Measurements from ENCODE around the gene SND1. TPM values are rescaled to one million over a fixed set of nuclear protein-coding genes. Genes with fewer than 3 reads are reported as not detected.

Gene SND1
- polyA plus RNA-seq, 3 donors, result 46.5 to 97.3 (median 79.8) TPM

DNA sequence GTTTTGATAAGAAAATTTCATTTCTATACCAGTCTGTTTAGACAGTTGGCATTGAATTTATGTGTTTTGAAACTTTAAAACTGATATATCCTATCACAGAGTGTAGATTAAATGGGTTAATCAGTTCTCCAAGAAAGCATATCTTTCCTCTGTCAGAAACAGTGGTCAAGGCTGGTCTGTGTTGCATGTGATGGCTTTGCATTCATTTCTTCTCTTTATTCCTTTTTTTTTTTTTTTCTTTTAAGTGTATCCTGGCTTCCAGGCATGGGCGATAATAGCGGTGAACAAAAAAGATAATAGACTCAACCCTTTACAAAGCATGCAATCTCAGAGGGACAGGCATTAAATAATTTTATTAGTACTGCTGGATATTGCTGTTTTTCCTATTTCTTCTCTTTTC is 242.6 kb downstream of the SND1 start:
- H3K36me3 Mint-ChIP-seq, result peaks cover 20 to 32% of the 10 kb centered on the region in 2 donors
- peaks cover 12 to 15% of the 10 kb centered on the region in 2 donors for H3K4me1 ChIP-seq (ENCODE audit: control insufficient read depth in 1 of 2, insufficient read depth in 2 of 2, low read length in 2 of 2)
- H3K27me3 Mint-ChIP-seq (ENCODE audit: low read depth in 3 of 3), result no peaks in the 10 kb centered on the region
- TF ChIP-seq, protein P1, sequence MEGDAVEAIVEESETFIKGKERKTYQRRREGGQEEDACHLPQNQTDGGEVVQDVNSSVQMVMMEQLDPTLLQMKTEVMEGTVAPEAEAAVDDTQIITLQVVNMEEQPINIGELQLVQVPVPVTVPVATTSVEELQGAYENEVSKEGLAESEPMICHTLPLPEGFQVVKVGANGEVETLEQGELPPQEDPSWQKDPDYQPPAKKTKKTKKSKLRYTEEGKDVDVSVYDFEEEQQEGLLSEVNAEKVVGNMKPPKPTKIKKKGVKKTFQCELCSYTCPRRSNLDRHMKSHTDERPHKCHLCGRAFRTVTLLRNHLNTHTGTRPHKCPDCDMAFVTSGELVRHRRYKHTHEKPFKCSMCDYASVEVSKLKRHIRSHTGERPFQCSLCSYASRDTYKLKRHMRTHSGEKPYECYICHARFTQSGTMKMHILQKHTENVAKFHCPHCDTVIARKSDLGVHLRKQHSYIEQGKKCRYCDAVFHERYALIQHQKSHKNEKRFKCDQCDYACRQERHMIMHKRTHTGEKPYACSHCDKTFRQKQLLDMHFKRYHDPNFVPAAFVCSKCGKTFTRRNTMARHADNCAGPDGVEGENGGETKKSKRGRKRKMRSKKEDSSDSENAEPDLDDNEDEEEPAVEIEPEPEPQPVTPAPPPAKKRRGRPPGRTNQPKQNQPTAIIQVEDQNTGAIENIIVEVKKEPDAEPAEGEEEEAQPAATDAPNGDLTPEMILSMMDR (IDR thresholded peaks at IDR 0.05), result no peak
- no peak overlapping the region for H3K27ac Mint-ChIP-seq
- no peak for DNase-seq
- peaks cover 30% of the 10 kb centered on the region for H3K4me1 Mint-ChIP-seq
- peaks cover 60% of the 10 kb centered on the region for H4K20me1 ChIP-seq (ENCODE audit: insufficient read depth, low read length)
- no peak overlapping the region for H2AFZ ChIP-seq (ENCODE audit: insufficient read depth, low read depth, low read length, poor library complexity, severe bottlenecking)
- peaks cover 24% of the 10 kb centered on the region for H3K79me2 ChIP-seq (ENCODE audit: insufficient read depth, low read length)
- H3K4me2 ChIP-seq (replicated peaks; ENCODE audit: extremely low read depth, low read length, poor library complexity, severe bottlenecking), result no peak overlapping the region
- no peak overlapping the region for H3K4me3 ChIP-seq (replicated peaks in 1 of 3; ENCODE audit: low read depth in 2 of 3, low read length in 3 of 3)
- H3K36me3 ChIP-seq (replicated peaks in 1 of 2; ENCODE audit: control insufficient read depth in 1 of 2, insufficient read depth in 2 of 2, low read length in 2 of 2), result peaks cover 13 to 73% of the 10 kb centered on the region in 2 donors
- no CpG with 5 or more reads among the region's 2 CpGs for WGBS (ENCODE audit: insufficient coverage)
- intact Hi-C loops (cut with micrococcal nuclease), result no loop called here
- no peak overlapping the region for H3K27ac ChIP-seq (ENCODE audit: low read depth in 1 of 2, low read length in 2 of 2)
- no peak overlapping the region for H3K9ac ChIP-seq (ENCODE audit: insufficient read depth, low read length, poor library complexity, severe bottlenecking)
- no peaks in the 10 kb centered on the region for H3K9me3 ChIP-seq (replicated peaks in 1 of 2; ENCODE audit: control insufficient read depth in 1 of 2, insufficient read depth in 1 of 2, low read length in 2 of 2)
- H3K4me3 Mint-ChIP-seq, result no peak overlapping the region
- H3K27me3 ChIP-seq (ENCODE audit: control insufficient read depth in 2 of 2, insufficient read depth in 2 of 2, low read length in 2 of 2), result no peaks in the 10 kb centered on the region
- no peaks in the 10 kb centered on the region for H3K9me3 Mint-ChIP-seq

DNA sequence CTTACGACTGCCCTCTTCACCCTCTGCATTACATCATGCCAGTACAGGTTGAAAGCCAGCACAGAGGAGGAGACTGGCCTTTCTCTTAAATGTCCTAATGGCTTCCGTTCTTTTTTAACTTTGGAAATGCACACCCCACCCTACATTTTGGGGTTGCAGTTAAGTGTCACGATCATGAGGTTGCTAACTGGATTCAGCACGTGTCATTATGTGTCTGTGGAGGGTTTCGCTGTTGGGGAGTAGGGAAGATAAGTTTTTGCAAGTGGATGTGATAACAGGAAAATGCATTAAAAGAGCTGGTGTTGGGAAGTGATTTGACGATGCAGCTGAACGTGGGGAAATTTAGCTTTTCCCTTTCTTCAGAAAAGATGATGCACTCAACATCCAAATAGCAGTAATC is 243.4 kb downstream of the SND1 start:
- no peak overlapping the region for H3K4me3 ChIP-seq (replicated peaks in 1 of 3; ENCODE audit: low read depth in 2 of 3, low read length in 3 of 3)
- no peak overlapping the region for H3K27ac Mint-ChIP-seq
- H3K4me1 Mint-ChIP-seq, result peaks cover 29% of the 10 kb centered on the region
- H3K4me2 ChIP-seq (replicated peaks; ENCODE audit: extremely low read depth, low read length, poor library complexity, severe bottlenecking), result no peak overlapping the region
- H3K27ac ChIP-seq (ENCODE audit: low read depth in 1 of 2, low read length in 2 of 2), result no peak overlapping the region
- H3K36me3 Mint-ChIP-seq, result peaks cover 20 to 32% of the 10 kb centered on the region in 2 donors
- TF ChIP-seq, protein P1 (IDR thresholded peaks at IDR 0.05), result no peak
- no peak overlapping the region for H2AFZ ChIP-seq (ENCODE audit: insufficient read depth, low read depth, low read length, poor library complexity, severe bottlenecking)
- intact Hi-C loops (cut with micrococcal nuclease), result no loop called here
- no peaks in the 10 kb centered on the region for H3K27me3 Mint-ChIP-seq (ENCODE audit: low read depth in 3 of 3)
- no peak overlapping the region for H3K9ac ChIP-seq (ENCODE audit: insufficient read depth, low read length, poor library complexity, severe bottlenecking)
- H3K79me2 ChIP-seq (ENCODE audit: insufficient read depth, low read length), result peaks cover 29% of the 10 kb centered on the region
- H3K4me3 Mint-ChIP-seq, result no peak overlapping the region
- peaks cover 8 to 12% of the 10 kb centered on the region in 2 donors for H3K4me1 ChIP-seq (ENCODE audit: control insufficient read depth in 1 of 2, insufficient read depth in 2 of 2, low read length in 2 of 2)
- DNase-seq, result no peak
- H4K20me1 ChIP-seq (ENCODE audit: insufficient read depth, low read length), result peaks cover 68% of the 10 kb centered on the region
- no peaks in the 10 kb centered on the region for H3K9me3 Mint-ChIP-seq
- H3K36me3 ChIP-seq (replicated peaks in 1 of 2; ENCODE audit: control insufficient read depth in 1 of 2, insufficient read depth in 2 of 2, low read length in 2 of 2), result peaks cover 13 to 68% of the 10 kb centered on the region in 2 donors
- no peaks in the 10 kb centered on the region for H3K9me3 ChIP-seq (replicated peaks in 1 of 2; ENCODE audit: control insufficient read depth in 1 of 2, insufficient read depth in 1 of 2, low read length in 2 of 2)
- no peaks in the 10 kb centered on the region for H3K27me3 ChIP-seq (ENCODE audit: control insufficient read depth in 2 of 2, insufficient read depth in 2 of 2, low read length in 2 of 2)
- 80% methylated on average over 1 of the region's 7 CpGs for WGBS (ENCODE audit: insufficient coverage)

All from CD14-positive monocyte (primary cell).